HG03565 (cell line): ENCODE data around the gene ABHD2.

Experiments used
- ATAC-seq: cut with Tn5 transposase; IDR thresholded peaks from one replicate; pipeline ENCODE4 v1.9.1; 2021; ENCODE audit warnings: mild to moderate bottlenecking, moderate library complexity; ENCODE audit not compliant: unreplicated experiment

ABHD2 gene

GRCh38 chr15:89187301-89187985 lies 99.2 kb downstream of the ABHD2 start:
- ATAC-seq = no peak

DNA sequence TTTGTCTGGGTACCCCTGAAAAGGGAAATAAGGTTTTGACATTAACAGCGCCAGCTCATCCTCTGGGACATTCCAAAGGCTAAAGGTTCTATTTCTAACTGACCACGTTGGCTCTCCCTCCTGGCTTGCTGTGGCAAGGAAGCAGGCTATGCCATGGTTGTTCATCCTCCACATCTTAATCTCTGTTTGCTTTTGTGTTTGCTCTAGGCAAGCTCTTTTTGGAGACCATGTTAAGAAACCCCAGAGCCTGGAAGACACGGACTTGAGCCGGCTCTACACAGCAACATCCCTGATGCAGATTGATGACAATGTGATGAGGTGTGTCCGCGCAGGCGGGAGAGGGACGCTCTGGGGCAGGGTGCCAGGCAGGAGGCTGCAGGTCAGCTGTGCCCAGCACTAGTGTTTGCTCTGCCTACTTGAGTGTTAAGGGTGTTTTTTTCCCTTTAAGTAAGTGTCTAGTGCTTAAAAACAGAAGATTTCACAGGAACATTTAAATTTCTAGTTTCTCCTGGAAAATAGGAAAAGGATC lies 99.8 kb downstream of the ABHD2 start:
- ATAC-seq = no peak

DNA sequence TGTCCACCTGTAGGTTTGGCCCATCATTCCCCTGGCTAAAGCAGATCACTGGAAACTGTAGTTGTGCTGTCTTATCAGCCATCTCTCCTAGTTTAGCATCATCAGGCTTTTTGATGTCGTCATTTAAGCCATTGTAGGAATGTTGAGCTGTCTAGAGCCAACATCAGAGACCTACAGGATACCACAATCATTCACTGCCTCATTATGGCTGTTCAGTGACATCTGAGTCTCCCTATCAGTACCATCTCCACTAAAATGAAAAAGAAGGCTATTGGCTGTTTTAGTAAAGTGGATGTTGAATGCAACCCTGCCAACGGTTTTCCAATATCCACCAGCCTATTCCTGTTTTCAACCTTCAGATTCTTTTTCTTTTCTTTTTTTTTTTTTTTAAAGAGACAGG lies 103.9 kb downstream of the ABHD2 start:
- no peak for ATAC-seq

- ATAC-seq = no peak
Measured at GRCh38 chr15:89192766-89193165, 104.5 kb downstream of the ABHD2 start.

- no peak for ATAC-seq
Measured at GRCh38 chr15:89194608-89195007, 106.4 kb downstream of the ABHD2 start.

DNA sequence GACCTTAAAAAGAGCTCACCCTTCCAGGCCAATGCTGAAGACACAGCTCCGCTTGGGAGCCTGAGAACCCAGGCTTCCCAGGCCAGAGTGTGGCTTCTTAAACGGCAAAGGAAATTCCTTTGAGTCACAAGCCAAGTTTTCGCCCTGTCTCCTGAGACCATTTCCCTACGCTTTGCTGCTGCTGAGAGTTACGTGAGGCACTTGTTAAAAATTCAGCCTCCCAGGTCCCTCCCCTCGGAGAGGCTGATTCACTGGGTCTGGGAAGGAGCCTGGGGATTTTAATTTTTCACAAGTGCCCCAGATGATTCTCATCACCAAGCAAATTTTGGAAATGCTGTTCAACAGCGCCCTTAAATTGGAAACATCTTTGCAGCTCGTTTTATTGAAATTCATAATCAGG lies 107.6 kb downstream of the ABHD2 start:
- no peak for ATAC-seq

DNA sequence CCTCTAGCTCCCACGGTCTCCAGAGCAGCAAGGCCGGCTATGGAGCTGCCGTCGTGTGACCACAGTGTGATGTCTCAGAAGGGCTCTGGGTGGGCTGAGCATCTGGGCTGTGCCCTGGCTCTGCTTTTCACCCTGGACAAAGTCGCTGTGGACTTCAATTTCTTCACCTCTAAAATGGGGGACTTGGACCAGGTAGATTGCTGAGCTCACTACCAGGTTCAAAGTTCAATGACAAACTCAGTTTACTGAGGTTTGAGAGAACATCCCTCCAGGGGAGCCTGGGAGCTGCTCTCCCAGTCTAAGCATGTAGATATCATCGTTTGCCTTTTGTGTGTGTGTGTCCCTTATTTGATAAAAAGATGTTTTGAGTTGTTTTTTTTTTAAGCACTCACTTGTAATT lies 108.0 kb downstream of the ABHD2 start:
- ATAC-seq = no peak

DNA sequence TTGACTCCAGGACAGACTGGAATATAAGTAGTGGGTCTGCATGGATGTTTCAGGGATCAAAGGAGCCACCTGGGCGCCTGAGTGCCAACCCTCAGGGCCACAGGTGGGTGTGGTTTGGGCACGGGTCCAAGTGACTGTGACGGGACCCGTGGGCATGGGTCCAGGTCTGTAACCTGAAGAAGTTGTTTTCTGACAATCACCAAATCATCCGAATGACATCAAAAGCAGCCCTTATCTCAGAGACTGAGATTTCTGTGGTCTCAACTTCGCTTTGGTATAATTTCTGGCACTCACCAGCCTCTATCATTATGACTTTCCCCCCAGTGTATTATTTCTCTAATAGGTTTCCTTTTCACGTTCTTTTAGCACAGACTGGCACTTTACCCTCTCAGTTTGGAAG lies 108.7 kb downstream of the ABHD2 start:
- ATAC-seq = no peak

- ATAC-seq = no peak
Measured at GRCh38 chr15:89197503-89197971, 109.3 kb downstream of the ABHD2 start.

- no peak for ATAC-seq
Measured at GRCh38 chr15:89198196-89198595, 109.9 kb downstream of the ABHD2 start.

DNA sequence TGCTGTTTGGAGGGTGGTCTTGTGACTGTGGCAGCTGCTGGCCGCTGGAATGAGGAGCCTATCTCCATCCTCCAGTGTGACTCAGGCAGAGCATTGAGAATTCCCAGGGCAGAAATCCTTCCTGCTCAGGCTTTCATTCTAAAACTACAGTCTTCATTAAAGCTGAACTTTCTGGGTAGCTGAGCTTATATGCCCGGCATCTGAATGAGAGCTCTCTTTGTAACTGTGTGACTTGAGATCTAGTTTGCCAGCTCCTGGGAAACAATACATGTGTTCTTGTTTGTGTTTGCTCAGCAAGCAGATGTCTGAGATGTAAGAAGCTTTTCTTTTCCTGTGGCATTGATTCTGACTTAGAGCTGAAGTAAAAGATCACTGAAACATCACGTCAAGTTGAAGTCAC lies 110.7 kb downstream of the ABHD2 start:
- no peak for ATAC-seq

DNA sequence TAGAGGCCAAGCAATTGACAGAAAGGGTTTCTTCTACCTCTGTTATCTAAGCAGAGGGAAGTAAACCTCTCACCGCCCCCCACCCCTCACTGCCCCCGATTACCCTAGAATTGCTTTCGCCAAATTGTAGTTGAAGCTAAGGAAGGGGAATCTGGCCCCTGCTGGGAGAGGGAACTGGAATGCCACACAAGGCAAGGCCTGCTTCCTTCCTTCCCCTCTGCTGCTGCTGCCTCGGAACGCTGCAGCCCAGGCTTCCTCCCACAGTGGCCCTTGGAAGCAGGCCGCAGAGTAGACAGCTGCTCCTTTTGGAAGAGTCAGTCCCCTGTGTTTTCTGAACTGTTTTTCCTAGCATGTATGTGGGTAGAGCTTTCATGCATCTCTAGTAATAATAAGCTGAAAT lies 111.5 kb downstream of the ABHD2 start:
- no peak for ATAC-seq

- no peak for ATAC-seq
Measured at GRCh38 chr15:89200182-89200581, 111.9 kb downstream of the ABHD2 start.

DNA sequence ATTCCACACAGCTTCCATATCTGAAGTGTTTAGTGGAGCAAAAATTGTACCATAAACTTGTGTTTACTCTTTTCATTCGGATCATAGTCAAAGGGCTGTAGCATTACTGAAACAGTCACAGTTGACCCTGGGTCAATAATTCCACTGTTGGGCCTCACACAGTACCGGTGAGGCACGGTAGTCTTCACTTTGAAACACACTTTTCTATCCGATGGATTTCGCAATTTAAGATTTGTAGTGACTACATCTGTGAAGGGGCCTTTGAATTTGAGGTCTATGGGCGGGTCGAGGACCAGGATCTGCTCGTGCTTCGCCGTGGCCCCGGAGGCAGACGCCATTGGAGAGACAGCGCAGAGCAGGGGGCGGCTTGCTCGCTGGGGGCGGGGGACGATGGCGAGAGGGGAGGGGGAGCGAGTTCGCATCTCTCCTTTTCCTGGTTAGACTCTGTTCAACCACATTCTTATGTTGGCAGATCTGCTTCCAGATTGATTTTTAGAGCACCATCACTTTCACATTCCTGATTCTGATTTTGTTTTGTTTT lies 113.3 kb downstream of the ABHD2 start:
- ATAC-seq = no peak

GRCh38 chr15:89203705-89204273 lies 115.5 kb downstream of the ABHD2 start:
- ATAC-seq = no peak

DNA sequence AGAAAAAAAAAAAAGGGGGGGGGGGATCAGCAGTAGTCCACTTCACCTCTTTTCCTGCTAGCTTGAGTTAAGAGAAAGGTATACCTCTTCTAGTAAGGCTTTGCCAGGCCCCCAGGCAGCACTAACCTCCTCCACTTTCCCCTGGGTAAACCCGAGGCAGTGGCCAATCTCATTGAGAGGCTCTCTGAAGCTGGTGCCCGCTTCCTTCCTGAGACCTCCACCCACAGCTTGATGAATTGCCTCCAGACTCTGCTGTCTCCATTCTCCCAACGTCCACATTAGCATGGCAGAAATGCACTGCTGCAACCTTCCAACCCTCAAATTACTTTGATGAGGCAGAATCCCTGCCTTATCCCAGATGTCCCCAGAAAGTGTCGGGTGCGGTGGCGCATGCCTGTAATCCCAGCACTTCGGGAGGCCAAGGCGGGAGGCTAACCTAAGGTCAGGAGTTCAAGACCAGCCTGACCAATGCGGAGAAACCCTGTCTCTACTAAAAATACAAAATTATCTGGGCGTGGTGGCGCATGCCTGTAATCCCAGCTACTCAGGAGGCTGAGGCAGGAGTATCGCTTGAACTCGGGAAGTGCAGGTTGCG lies 117.8 kb downstream of the ABHD2 start:
- no peak for ATAC-seq

DNA sequence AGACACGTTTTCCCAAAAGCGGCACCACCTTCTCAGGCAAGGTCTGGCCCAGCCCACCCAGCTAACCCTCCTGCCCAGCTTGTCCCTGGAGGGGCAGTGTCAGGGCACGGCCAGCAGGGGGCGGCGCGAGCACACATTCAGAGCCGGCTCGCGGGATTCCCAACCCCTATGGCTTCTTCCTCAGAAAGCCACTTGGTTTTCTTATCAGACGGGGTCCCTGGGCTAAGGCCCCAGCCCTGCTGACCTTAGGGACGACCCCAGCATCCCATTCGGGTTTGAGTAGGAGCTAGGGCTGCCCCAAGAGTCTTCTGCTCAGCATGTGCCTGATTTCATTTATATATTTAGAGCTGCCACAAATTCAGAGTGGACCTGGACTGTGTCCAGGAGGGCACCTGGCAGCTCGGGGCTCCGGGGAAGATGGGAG lies 118.7 kb downstream of the ABHD2 start:
- no peak for ATAC-seq

GRCh38 chr15:89208256-89208655 lies 120.0 kb downstream of the ABHD2 start:
- no peak for ATAC-seq

DNA sequence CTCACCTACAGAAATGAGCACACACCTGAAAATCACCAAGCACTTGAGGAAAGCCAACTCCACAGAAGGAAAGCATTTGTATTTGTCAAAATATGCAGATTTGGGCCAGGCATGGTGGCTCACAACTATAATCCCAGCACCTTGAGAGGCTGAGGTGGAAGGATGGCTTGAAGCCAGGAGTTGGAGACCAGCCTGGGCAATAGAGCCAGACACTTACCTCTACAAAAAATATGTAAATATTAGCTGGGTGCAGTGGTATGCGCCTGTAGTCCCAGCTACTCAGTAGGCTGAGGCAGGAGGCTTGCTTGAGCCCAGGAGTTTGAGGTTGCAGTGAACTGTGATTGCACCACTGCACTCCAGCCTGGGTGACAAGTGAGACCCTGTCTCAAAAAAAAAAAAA lies 120.8 kb downstream of the ABHD2 start:
- no peak for ATAC-seq

DNA sequence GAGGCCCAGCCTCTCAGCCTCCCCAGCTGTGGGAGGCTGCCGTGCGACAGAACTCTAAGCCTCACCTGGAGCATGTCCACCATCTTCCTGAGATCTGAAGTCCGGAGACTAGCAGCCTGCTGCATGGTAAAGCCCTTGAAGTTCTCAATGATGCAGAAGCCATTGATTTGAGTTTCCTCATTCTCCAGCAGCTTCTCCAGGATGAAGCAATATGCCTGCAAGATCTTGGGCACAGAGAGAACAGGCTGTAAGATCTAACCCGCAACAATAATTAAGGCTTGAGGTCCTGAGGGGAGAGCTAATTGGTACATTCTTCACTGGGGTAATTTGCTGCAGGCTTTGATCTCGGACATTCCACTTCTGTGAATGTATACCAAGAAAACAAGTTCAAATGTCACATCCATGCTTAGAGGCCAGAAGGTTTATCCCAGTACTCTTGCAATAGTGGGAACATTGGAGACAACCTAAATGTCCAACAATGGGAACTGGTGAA lies 123.5 kb downstream of the ABHD2 start:
- ATAC-seq = no peak

DNA sequence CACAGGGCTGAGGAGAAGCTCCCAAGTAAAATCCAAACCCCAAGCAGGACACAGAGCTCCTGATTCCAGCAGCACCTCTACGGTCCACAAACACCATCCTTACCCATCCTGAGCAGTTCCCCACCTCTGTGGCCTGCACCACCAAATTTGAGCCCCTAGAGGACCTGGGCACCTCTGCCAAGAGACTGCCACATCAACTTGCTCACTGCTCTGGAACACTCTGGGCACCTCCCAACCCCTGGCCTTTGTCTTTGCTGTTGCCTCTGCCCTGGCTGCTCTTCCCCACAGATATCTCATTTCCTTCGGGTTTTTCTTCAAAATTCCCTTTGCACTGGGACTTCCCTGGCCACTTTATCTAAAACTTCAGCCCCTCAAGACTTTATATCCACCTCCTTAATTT lies 127.4 kb downstream of the ABHD2 start:
- ATAC-seq = no peak

DNA sequence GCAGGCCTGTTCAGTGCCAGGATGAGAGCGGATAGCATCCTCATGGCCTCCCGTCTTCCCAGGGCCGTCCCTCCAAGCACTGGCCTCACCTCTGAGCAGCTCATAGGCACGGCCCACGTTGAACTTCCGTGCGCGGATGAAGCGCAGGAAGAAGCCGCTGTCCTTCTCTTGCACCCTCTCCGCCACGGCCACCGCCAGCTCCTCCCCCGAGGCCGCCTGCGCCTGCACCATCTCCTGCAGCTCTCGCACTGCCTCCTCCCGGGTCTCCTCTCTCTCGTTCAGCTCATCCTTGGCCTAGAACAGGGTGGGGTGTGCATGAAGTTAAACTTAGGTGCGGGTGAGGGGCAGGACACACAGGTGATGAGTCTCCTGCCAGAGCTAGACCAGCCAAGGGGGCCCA lies 128.8 kb downstream of the ABHD2 start:
- ATAC-seq = no peak
